Hematopoietic multipotent progenitor cell treated with erythropoietin and hydrocortisone succinate and interleukin-3 and kit ligand, for 6 days (in vitro differentiated cells): Measurements from ENCODE around the gene HDAC9.
"Not testable (repeated sequence)": the region's sequence is repeated elsewhere in the genome, so short reads cannot be mapped to it uniquely, and the experiment has no call there.

Source experiments
- DNase-seq: peaks from one replicate; pipeline ENCODE4 v3.0.0-alpha.2; 2015

The HDAC9 gene

DNA sequence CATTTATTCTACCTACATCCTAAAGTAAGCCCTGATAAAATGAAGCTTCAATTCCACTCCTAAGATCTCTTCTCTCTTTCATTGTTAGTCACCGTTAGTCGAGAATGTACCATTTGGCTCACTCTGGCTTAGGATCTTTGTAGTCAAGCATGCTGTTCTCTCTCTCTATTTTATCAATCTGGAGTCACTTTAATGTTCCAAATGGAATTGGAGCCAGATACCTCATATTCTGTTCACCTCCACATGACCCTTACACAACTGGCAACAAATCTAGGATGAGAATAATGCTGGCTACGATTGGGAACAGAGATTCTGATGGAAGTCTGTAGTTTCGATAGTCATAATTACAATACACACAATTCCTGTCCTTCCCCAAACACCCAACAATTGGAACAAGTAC is 408.1 kb downstream of the HDAC9 start:
- DNase-seq = no peak

DNA sequence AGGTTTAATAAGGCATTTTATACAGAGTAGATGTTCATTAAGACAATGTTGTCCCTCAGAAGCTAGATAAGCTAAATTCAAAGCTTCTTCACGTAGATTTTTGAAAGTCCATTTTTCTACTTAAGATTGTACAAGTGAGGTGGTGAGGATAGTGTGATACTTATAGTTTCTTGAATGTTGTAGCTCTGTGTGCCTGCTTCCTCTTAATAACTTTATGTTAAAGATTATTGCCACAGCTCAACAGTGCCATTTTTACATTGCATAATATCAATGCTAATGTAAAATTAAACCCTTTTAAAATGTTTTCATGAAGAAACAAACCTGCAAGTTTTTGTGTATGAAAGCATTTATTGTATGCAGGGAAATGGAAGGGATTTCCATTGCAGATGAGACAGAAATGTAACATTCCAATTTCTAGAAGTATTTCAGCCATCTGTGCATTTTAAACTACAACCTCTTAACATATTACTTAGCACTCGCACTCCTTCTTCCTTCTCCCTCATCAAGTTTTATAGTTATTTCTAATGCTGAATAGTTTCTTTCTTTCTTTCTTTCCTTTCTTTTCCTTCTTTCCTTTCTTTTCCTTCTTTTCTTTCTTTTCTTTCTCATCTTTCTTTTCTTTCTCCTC is 409.9 kb downstream of the HDAC9 start:
- DNase-seq = no peak

GRCh38 chr7:18906901-18907300 is 411.4 kb downstream of the HDAC9 start:
- DNase-seq = no peak

DNA sequence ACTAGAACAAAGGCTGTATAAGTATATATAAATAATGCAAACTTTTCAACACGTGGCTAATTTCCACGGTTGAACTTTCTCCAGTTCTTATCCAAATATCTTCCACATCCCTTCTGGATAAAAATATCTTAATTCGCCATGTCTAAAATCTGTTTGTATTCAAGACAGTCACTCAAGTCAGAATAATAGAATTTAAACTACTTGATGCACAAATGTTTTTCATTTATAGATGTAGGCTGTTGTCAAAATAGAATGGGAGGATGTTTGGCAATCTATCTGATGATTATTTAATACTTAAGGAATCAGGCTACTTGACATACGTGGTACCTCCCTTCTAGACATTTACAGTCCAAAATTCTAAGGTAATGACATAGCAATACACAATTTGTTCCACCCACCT is 417.6 kb downstream of the HDAC9 start:
- DNase-seq = no peak

DNA sequence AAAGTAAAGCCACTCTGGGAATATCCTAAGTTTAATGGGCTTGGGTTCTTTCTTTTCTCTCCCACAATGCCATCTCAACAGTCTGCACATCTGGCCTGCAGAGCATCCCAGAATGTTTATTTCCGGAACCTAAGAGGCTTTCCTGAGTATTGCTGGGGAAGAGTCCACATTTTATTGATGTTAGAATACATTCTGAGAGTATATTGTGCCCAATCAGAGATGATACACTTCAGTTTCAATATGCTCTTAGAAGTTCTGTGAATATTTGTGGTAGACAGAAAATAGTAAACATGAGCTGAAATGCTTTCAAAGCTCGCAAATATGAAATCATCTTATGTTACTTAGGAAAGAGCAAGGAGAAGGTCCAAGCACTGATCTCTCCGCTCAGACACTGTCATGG is 421.3 kb downstream of the HDAC9 start:
- DNase-seq = no peak

- DNase-seq = no peak
These were observed 431.6 kb downstream of the HDAC9 start for GRCh38 chr7:18927134-18927533.

GRCh38 chr7:18936265-18936664 is 440.7 kb downstream of the HDAC9 start:
- DNase-seq = no peak

GRCh38 chr7:18939771-18940592 is 444.4 kb downstream of the HDAC9 start:
- DNase-seq = no peak

- no peak for DNase-seq
These were observed 445.1 kb downstream of the HDAC9 start for GRCh38 chr7:18940593-18941134.

DNA sequence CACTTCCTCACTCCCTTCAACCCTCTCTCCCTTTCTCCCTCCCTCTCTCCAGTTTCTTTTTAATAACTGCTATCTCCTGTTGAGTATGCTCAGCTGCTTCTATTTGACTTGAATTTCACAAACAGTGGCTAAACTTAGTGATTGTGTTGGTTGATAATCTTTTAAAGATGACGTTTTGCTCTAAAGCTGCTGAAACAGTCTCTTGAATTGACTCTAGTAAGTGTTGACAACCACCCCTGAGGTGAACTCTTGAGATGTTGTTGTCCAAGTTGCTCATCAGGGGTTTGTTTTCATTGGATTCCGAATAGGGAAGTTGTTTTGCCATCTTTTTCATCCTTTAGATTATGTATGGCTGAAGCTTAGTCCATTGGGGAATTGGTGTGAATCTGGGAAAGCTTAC is 445.7 kb downstream of the HDAC9 start:
- DNase-seq = no peak

- no peak for DNase-seq
These were observed 453.0 kb downstream of the HDAC9 start for GRCh38 chr7:18948521-18948920.

- no peak for DNase-seq
These were observed 457.3 kb downstream of the HDAC9 start for GRCh38 chr7:18952846-18953245.

DNA sequence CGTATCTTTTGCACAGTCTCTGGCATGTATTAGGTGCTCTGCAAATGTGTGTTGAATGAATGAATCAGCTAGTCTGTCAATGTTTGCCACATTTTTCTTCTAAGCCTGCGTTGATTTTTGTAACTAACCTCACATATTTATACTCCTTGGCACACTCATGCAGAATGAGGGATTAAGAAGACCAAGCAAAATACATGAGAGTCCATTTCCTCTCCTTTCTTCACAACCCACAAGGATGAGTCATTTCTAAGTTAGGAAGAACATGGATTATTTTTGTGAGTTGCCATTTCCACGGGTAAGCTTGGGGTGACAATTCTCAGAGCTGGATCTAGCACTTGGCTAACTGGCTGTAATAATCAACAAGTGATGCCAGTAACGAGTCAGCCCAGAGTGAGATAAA is 463.1 kb downstream of the HDAC9 start:
- DNase-seq = no peak

- no peak for DNase-seq
These were observed 465.2 kb downstream of the HDAC9 start for GRCh38 chr7:18960725-18961124.

DNA sequence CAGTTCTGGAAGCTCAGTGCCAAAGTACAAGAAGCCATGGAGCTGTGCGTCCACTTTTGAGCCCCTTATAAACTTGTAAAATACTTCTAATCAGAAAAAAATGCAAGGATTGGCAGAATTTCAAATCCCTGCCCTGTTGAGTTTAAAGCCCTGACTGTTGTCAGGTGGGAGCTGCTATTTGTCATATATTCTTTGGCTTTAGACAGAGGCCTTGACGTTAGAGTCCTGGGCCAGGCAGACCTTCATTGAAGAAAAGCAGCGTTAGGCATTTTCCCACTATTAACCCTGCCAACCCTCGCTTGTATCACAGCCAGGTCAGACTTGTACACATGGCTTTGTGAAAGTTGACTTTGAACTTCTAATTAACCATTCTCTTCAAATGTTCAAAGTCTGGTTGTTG is 466.5 kb downstream of the HDAC9 start:
- no peak for DNase-seq

- no peak for DNase-seq
These were observed 470.1 kb downstream of the HDAC9 start for GRCh38 chr7:18965657-18966056.

DNA sequence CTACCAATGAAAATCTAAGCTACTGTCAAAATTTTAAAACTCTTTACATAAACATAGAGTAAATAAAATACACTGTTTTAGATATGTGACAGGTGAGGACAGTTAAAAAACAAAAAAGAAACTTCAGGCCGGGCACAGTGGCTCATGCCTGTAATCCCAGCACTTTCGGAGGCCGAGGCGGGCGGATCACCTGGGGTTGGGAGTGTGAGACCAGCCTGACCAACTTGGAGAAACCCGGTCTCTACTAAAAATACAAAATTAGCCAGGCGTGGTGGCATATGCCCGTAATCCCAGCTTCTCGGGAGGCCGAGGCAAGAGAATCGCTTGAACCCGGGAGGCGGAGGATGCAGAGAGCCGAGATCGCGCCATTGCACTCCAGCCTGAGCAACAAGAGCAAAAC is 472.2 kb downstream of the HDAC9 start:
- DNase-seq = not testable (repeated sequence)

- DNase-seq = no peak
These were observed 476.3 kb downstream of the HDAC9 start for GRCh38 chr7:18971839-18972238.

- DNase-seq = no peak
These were observed 479.3 kb downstream of the HDAC9 start for GRCh38 chr7:18974803-18975202.

DNA sequence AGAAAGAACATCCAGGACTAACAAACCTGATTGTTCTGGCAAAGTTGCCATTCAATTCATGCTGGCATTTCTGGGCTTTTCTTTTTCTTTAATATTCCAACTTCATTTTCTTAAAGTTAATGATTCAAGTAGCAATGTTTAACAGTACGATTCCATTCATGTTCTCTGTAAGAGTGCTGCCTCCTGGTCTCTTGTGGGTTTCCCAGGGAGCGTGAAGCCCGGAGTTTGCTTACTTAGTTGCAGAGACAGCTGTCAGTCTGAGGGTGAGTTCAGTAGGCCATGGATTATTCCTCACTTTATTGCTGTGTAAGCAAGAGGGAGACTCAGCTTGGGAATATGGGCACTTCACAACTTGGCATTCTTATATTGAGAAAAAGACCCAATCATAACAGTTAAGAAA is 479.7 kb downstream of the HDAC9 start:
- DNase-seq = no peak

GRCh38 chr7:18975689-18976280 is 480.2 kb downstream of the HDAC9 start:
- no peak for DNase-seq

DNA sequence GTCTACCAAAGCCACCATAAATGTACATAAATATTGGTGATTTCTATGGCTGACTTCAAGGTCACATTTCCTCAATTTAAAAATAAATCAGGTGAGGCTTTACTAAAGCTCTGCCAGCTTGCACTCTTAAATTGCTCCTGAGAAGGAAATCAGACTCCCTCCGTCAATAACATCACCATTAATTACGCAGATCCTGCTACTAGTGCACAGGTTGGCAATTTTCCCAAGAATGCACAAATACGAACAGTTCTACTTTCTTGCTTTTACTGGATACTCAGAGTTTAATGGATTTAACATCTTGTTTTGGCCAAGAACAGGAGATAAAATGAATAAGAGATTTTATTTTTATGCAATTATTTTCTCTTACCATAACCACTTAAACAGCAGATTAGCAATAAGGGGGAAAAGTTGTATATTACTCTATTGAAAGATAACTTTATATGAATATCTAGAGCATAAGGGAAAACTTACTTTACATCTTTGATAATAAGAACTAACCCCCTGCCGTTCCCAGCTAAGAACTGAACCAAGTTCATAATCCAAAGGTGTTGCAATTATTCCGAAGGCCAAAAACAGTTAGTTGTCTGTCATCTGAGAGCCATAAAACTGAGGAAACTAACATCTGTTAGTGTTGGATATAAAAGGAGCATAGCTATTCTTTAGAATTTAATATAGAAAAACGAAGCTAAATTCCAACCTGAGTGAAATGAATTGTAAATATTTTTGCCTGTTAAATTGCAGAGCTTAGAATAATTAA is 481.3 kb downstream of the HDAC9 start:
- DNase-seq = no peak

GRCh38 chr7:18978108-18978495 is 482.6 kb downstream of the HDAC9 start:
- no peak for DNase-seq
